Sigmoid colon (tissue), 7 donors: ENCODE results near the gene ZBTB7C. TPM values are rescaled to one million over a fixed set of nuclear protein-coding genes. Genes with fewer than 3 reads are reported as not detected.
A peak's percentile ranks its signal among the peaks of the same experiment; 100 is the strongest.

Experiments
- DNase-seq: peaks from one replicate; pipeline ENCODE4 v3.0.0-alpha.2; 2019
- H3K27ac ChIP-seq, 4 donors: fragments of 200-600 bp; sonication (generic); one replicate each; pipeline ENCODE4 v1.5.1; 2016 to 2019; ENCODE audit warnings: mild to moderate bottlenecking in 1 of 4
- H3K27me3 ChIP-seq, 3 donors: fragments of 200-600 bp; sonication (generic); one replicate each; pipeline ENCODE4 v1.5.1; 2019; ENCODE audit warnings: mild to moderate bottlenecking in 1 of 3
- H3K36me3 ChIP-seq, 4 donors: fragments of 200-600 bp; sonication (generic); one replicate each; pipeline ENCODE4 v1.5.1; 2016 to 2019
- H3K4me1 ChIP-seq, 4 donors: fragments of 200-600 bp; sonication (generic); one replicate each; pipeline ENCODE4 v1.5.1; 2017 to 2019
- H3K4me3 ChIP-seq, 4 donors: fragments of 200-600 bp; sonication (generic); one replicate each; pipeline ENCODE4 v1.5.1; 2017 to 2019; ENCODE audit warnings: mild to moderate bottlenecking in 2 of 4, moderate library complexity in 1 of 4
- H3K9me3 ChIP-seq, 4 donors: fragments of 200-600 bp in 3 of 4; sonication (generic) in 3 of 4; one replicate each; pipeline versions ENCODE4 v1.5.1 to v1.6.1; 2013 to 2019
- CTCF ChIP-seq, 4 experiments: fragments of 450-650 bp in 3 of 4; fragments of 200-600 bp in 1 of 4; IDR thresholded peaks; one replicate each; pipeline ENCODE4 v1.5.1; 2016 to 2019; ENCODE audit warnings: antibody characterized with exemption in 4 of 4, mild to moderate bottlenecking in 3 of 4, moderate library complexity in 2 of 4
- EP300 ChIP-seq, 4 donors: sonication (generic); formaldehyde crosslinking; IDR thresholded peaks; one replicate each; pipeline ENCODE4 v1.6.1; 2017; ENCODE audit warnings: antibody characterized with exemption in 4 of 4
- POLR2A ChIP-seq, 2 donors: fragments of 450-650 bp; IDR thresholded peaks; one replicate each; pipeline ENCODE4 v1.6.1; 2016; ENCODE audit warnings: antibody characterized with exemption in 2 of 2, mild to moderate bottlenecking in 2 of 2, moderate library complexity in 2 of 2
- POLR2AphosphoS5 ChIP-seq, 4 donors: sonication (generic); formaldehyde crosslinking; IDR thresholded peaks; one replicate each; pipeline ENCODE4 v1.6.1; 2017; ENCODE audit warnings: antibody characterized with exemption in 4 of 4
- WGBS, 2 donors: extraction: QIAGEN DNeasy Blood & Tissue Kit; methylation state at CpG; one replicate each; pipeline ENCODE4 v1.1.7; 2013; 5-methylcytosine and 5-hydroxymethylcytosine counted together
- intact Hi-C: fragments of 100-400 bp; cut with DNase I; formaldehyde crosslinking; loops from one replicate; pipeline ENCODE4 v1.15.1; 2023
- polyA plus RNA-seq, 3 donors: library from polyadenylated mRNA; stranded (reverse); fragments of 200-250 nt; gene quantifications; one replicate each; pipeline ENCODE4 v1.2.3, GENCODE V29; 2013
- total RNA-seq, 4 donors: library from RNA; depleted of rRNA; stranded (reverse); fragments of >200 nt; gene quantifications; one replicate each; pipeline ENCODE4 v1.1.0, GENCODE V29; 2016
- donor health status: healthy with polysubstance abuse.
- donor health status: Bipolar disorder and iron deficiency.
- donor health status: healthy.

ZBTB7C gene
- total and polyA plus RNA-seq, 7 donors: 0.41 to 18.6 (median 1.7) TPM

- peaks cover 0 to 8% (median 0%) of the 10 kb centered on the region in 4 donors for H3K4me1 ChIP-seq
- H3K27ac ChIP-seq: no peak overlapping the region
- no peaks in the 10 kb centered on the region for H3K27me3 ChIP-seq
- H3K9me3 ChIP-seq: no peaks in the 10 kb centered on the region
- no peak overlapping the region for H3K4me3 ChIP-seq
- no peaks in the 10 kb centered on the region for H3K36me3 ChIP-seq
- intact Hi-C loops: no loop called here
- 96% methylated on average over 62 of the region's 62 CpGs for WGBS, 2 donors
- DNase-seq: peak; percentile 53
- no peak for TF ChIP-seq CTCF (IDR thresholded peaks at IDR 0.05)
- no peak for TF ChIP-seq EP300 (IDR thresholded peaks at IDR 0.05)
- TF ChIP-seq POLR2AphosphoS5 (IDR thresholded peaks at IDR 0.05): no peak
- TF ChIP-seq POLR2A (IDR thresholded peaks at IDR 0.05): no peak
These were observed 379.7 kb downstream of the ZBTB7C start for GRCh38 chr18:48029296-48029986.

GRCh38 chr18:48028696-48029095 lies 380.5 kb downstream of the ZBTB7C start:
- no peaks in the 10 kb centered on the region for H3K27me3 ChIP-seq
- H3K4me1 ChIP-seq: peaks cover 0 to 8% (median 0%) of the 10 kb centered on the region in 4 donors
- peak; percentile 48 for DNase-seq
- no peak overlapping the region for H3K4me3 ChIP-seq
- intact Hi-C loops: no loop called here
- no peaks in the 10 kb centered on the region for H3K9me3 ChIP-seq
- no peak overlapping the region for H3K27ac ChIP-seq
- TF ChIP-seq POLR2AphosphoS5 (IDR thresholded peaks at IDR 0.05) (no peak), POLR2A (IDR thresholded peaks at IDR 0.05) (no peak), EP300 (IDR thresholded peaks at IDR 0.05) (no peak), CTCF (IDR thresholded peaks at IDR 0.05) (no peak)
- no peaks in the 10 kb centered on the region for H3K36me3 ChIP-seq
- WGBS, 2 donors: 75 to 95% methylated on average over 4 of the region's 4 CpGs

GRCh38 chr18:48028081-48028480 lies 381.1 kb downstream of the ZBTB7C start:
- peak; percentile 20 for DNase-seq
- Histone ChIP-seq H3K27ac (peak overlapping the region in 1 of 4 donors; percentile 39), H3K9me3 (no peaks in the 10 kb centered on the region), H3K27me3 (peaks cover 0 to 2% (median 0%) of the 10 kb centered on the region in 3 donors), H3K4me3 (no peak overlapping the region), H3K4me1 (peaks cover 0 to 8% (median 0%) of the 10 kb centered on the region in 4 donors), H3K36me3 (no peaks in the 10 kb centered on the region)
- intact Hi-C loops: no loop called here
- 85 to 87% methylated on average over 6 of the region's 6 CpGs for WGBS, 2 donors
- TF ChIP-seq POLR2A (IDR thresholded peaks at IDR 0.05) (no peak), POLR2AphosphoS5 (IDR thresholded peaks at IDR 0.05) (no peak), EP300 (IDR thresholded peaks at IDR 0.05) (no peak), CTCF (IDR thresholded peaks at IDR 0.05) (no peak)

GRCh38 chr18:48027401-48027963 lies 381.7 kb downstream of the ZBTB7C start:
- intact Hi-C loops: no loop called here
- peak overlapping the region in 1 of 4 donors; percentile 39 for H3K27ac ChIP-seq

More at GRCh38 chr18:48027401-48027963, 381.7 kb downstream of the ZBTB7C start:
- WGBS, 2 donors: 59 to 71% methylated on average over 7 of the region's 7 CpGs
- H3K4me1 ChIP-seq: peaks cover 0 to 8% (median 0%) of the 10 kb centered on the region in 4 donors
- H3K36me3 ChIP-seq: no peaks in the 10 kb centered on the region
- peak; percentile 59 for DNase-seq
- TF ChIP-seq CTCF (IDR thresholded peaks at IDR 0.05) (no peak), EP300 (IDR thresholded peaks at IDR 0.05) (no peak), POLR2AphosphoS5 (IDR thresholded peaks at IDR 0.05) (no peak), POLR2A (IDR thresholded peaks at IDR 0.05) (no peak)
- no peaks in the 10 kb centered on the region for H3K9me3 ChIP-seq
- H3K27me3 ChIP-seq: peaks cover 0 to 8% (median 0%) of the 10 kb centered on the region in 3 donors
- H3K4me3 ChIP-seq: no peak overlapping the region
